Activated naive CD4-positive, alpha-beta T cell treated with anti-CD3 and anti-CD28 coated beads, Interleukin-2, amount 50 U/mL, for 24 hours (primary cell): Measurements from ENCODE around the gene LPCAT3.

ENCODE experiments used
- H3K27ac Mint-ChIP-seq: one replicate; pipeline ENCODE4 v1.8.0; 2021; ENCODE audit warnings: mild to moderate bottlenecking, mixed read lengths
- H3K27me3 Mint-ChIP-seq: one replicate; pipeline ENCODE4 v1.8.0; 2021; ENCODE audit warnings: mixed read lengths
- H3K36me3 Mint-ChIP-seq: one replicate; pipeline ENCODE4 v1.8.0; 2021; ENCODE audit warnings: mixed read lengths
- H3K4me1 Mint-ChIP-seq: one replicate; pipeline ENCODE4 v1.8.0; 2021; ENCODE audit warnings: mixed read lengths
- H3K4me3 Mint-ChIP-seq: one replicate; pipeline ENCODE4 v1.8.0; 2021; ENCODE audit warnings: mild to moderate bottlenecking, mixed read lengths
- H3K9me3 Mint-ChIP-seq: one replicate; pipeline ENCODE4 v1.8.0; 2021; ENCODE audit warnings: mixed read lengths

The LPCAT3 gene

GRCh38 chr12:6965026-6965661, 53.1 kb downstream of the LPCAT3 start:
- peak overlapping the region; percentile 66 for H3K4me3 Mint-ChIP-seq
- peaks cover 59% of the 10 kb centered on the region for H3K4me1 Mint-ChIP-seq
- peaks cover 25% of the 10 kb centered on the region for H3K36me3 Mint-ChIP-seq
- H3K9me3 Mint-ChIP-seq = no peaks in the 10 kb centered on the region
- H3K27me3 Mint-ChIP-seq = no peaks in the 10 kb centered on the region
- H3K27ac Mint-ChIP-seq = peak overlapping the region; percentile 96

GRCh38 chr12:6964605-6965025, 53.7 kb downstream of the LPCAT3 start:
- Mint-ChIP-seq H3K9me3 (no peaks in the 10 kb centered on the region), H3K36me3 (peaks cover 25% of the 10 kb centered on the region), H3K27ac (peak overlapping the region; percentile 96), H3K4me1 (peaks cover 62% of the 10 kb centered on the region), H3K4me3 (peak overlapping the region; percentile 66), H3K27me3 (no peaks in the 10 kb centered on the region)

GRCh38 chr12:6963791-6964413, 54.4 kb downstream of the LPCAT3 start:
- Mint-ChIP-seq H3K27ac (peak overlapping the region; percentile 30), H3K4me3 (no peak overlapping the region), H3K36me3 (peaks cover 26% of the 10 kb centered on the region), H3K27me3 (no peaks in the 10 kb centered on the region), H3K9me3 (no peaks in the 10 kb centered on the region), H3K4me1 (peaks cover 64% of the 10 kb centered on the region)

DNA sequence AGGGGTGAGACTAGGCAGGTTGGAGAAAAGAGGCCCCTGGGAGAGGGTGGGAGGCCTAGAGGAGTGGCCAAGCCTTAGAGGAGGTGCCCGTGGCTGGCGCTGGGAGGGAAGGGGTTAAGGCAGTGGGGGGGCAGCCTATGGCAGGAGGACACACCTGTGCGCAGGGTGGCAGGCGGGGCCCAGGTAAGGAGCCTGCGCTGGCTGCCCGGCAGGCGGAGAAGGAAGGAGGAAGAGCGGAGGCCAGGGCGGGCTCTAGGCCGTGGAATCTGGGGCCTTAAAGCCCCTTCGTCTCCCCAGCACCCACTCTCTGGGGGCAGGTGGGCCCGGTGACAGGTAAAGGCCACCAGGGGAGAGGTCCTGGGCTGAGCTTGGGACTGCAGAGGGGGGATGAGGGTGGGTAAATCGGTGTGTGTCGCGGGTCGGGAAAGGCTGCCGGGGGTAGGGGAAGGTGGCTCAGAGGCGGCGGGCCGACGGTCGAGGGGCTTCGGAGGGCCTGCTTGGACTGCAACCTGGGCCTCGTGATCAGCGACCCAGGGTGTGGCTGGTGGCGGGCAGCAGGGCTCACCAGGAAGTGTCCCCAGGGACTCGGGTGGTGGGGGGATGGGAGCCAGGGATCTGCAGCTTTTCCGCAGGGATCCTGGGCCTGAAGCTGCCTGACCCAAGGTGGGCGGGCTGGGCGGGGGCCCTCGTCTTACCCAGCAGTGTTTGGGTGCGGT, 55.1 kb downstream of the LPCAT3 start:
- peak overlapping the region; percentile 97 for H3K27ac Mint-ChIP-seq
- peaks cover 65% of the 10 kb centered on the region for H3K4me1 Mint-ChIP-seq
- H3K4me3 Mint-ChIP-seq = no peak overlapping the region
- no peaks in the 10 kb centered on the region for H3K27me3 Mint-ChIP-seq
- no peaks in the 10 kb centered on the region for H3K9me3 Mint-ChIP-seq
- H3K36me3 Mint-ChIP-seq = peaks cover 26% of the 10 kb centered on the region

DNA sequence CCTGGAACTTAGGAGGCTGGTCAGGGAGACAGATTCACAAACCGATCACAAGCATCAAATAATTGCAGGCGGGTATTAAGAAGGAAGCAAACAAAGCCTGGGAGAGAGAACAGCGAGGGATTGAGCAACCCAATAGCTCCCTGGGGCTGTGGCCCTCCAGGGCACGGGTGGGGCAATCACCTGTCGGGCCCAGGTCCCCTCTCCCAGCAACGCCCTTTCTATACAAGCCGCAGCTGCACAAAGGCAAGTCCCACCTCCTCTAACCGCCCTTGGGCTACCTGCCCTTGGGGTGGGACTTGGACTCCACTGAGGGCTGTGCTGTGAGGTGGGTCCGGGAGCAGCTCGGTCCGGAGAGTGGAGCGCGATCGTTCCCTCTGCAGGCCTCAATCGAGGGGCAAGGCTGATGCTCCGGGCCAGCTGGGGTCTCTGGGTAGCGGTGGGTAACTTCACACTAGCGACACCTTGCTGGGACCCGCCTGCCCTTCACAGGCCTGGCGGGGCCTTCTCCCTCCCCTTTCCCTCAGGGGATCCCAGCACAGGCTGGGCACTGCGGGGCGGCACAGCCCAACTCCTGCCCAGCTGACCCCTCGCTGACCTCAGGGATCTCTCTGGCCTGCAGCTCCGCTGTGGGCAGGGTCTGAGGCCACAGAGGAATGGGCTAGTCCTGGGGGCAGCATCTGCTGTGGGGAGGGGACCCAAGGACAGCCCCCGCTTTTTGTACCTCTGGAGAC, 55.8 kb downstream of the LPCAT3 start:
- no peaks in the 10 kb centered on the region for H3K9me3 Mint-ChIP-seq
- H3K27me3 Mint-ChIP-seq = no peaks in the 10 kb centered on the region
- H3K27ac Mint-ChIP-seq = peak overlapping the region; percentile 97
- peaks cover 27% of the 10 kb centered on the region for H3K36me3 Mint-ChIP-seq
- H3K4me3 Mint-ChIP-seq = peak overlapping the region; percentile 84
- H3K4me1 Mint-ChIP-seq = peaks cover 73% of the 10 kb centered on the region

DNA sequence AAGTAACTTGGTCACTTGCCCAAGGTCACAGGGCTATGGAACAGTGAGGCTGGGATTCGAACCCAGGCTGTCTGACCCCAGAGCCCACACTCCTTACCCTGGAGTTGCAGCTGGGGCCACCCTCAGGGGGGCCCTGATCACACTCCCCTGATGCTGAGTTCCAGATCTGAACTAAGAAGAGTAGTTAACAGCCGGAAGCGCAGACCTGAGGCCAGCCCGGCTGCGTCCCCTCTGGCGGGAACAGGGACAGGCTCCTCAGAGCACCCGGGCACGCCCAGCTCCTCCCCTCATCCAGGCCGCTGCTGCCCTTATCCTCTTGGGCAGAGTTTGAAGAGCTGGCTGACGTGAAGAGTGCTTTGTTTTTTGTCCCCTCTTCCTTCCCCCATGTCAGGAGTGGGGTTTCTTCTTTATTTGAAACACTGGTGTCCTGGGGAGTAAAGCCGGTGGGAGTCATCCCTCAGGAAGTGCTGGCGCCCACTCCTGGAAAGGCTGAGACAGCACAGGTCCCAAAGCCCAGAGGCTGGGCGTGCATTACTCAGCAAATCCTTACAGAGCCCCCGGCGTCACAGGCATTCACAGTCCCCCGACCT, 56.5 kb downstream of the LPCAT3 start:
- H3K36me3 Mint-ChIP-seq = peaks cover 31% of the 10 kb centered on the region
- no peaks in the 10 kb centered on the region for H3K27me3 Mint-ChIP-seq
- H3K4me3 Mint-ChIP-seq = peak overlapping the region; percentile 84
- peaks cover 79% of the 10 kb centered on the region for H3K4me1 Mint-ChIP-seq
- no peaks in the 10 kb centered on the region for H3K9me3 Mint-ChIP-seq
- H3K27ac Mint-ChIP-seq = peak overlapping the region; percentile 97

DNA sequence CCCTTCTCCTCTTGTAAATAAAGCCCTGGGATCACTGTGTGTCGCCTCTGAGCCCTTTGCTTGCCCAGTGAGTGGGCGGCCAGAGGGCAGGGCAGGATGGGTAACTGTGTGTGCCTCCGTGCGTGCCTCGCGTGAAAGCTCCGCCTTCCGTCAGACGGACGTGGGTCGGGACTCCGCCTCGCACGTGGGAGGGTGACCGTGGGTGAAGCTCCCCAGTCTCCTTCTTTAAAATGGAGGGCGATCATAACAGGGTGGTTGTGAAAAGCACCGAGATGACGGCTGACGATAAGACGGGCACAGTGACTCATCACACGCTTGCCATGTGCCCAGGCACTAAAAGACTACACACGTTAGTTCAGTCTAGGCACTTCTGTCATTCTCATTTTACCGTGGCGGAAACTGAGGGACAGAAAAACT, 57.0 kb downstream of the LPCAT3 start:
- Mint-ChIP-seq H3K36me3 (peaks cover 33% of the 10 kb centered on the region), H3K4me3 (peak overlapping the region; percentile 84), H3K9me3 (no peaks in the 10 kb centered on the region), H3K4me1 (peaks cover 81% of the 10 kb centered on the region), H3K27ac (peak overlapping the region; percentile 97), H3K27me3 (no peaks in the 10 kb centered on the region)

DNA sequence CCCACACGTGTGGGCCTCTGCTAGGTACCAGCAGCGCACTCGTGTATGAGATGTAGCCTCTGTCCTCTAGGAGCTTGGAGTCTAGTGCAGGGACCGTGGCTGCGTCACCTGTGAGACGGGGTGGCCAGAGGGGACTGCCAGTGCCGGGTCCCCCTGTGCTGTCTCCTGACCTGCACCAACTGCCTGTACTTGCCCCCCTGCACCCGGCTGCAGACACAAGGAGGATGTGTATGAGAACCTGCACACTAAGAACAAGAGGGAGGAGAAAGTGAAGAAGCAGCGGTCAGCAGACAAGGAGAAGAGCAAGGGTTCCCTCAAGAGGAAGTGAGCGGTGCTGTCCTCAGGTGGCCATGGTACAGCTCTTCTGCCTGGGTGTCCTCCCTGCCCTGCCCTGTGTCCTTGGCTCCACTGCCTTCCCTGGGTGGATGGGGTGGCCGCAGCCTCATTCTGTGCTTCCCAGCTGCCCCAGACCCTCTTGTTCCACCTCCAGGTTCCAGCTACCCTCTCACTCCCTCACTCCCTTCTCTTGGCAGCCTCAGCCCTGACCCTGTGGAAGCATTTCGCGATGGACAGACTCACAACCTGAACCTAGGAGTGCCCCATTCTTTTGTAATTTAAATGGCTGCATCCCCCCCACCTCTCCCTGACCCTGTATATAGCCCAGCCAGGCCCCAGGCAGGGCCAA, 57.5 kb downstream of the LPCAT3 start:
- peak overlapping the region; percentile 97 for H3K27ac Mint-ChIP-seq
- H3K36me3 Mint-ChIP-seq = peaks cover 35% of the 10 kb centered on the region
- peak overlapping the region; percentile 84 for H3K4me3 Mint-ChIP-seq
- no peaks in the 10 kb centered on the region for H3K27me3 Mint-ChIP-seq
- H3K4me1 Mint-ChIP-seq = peaks cover 84% of the 10 kb centered on the region
- no peaks in the 10 kb centered on the region for H3K9me3 Mint-ChIP-seq

DNA sequence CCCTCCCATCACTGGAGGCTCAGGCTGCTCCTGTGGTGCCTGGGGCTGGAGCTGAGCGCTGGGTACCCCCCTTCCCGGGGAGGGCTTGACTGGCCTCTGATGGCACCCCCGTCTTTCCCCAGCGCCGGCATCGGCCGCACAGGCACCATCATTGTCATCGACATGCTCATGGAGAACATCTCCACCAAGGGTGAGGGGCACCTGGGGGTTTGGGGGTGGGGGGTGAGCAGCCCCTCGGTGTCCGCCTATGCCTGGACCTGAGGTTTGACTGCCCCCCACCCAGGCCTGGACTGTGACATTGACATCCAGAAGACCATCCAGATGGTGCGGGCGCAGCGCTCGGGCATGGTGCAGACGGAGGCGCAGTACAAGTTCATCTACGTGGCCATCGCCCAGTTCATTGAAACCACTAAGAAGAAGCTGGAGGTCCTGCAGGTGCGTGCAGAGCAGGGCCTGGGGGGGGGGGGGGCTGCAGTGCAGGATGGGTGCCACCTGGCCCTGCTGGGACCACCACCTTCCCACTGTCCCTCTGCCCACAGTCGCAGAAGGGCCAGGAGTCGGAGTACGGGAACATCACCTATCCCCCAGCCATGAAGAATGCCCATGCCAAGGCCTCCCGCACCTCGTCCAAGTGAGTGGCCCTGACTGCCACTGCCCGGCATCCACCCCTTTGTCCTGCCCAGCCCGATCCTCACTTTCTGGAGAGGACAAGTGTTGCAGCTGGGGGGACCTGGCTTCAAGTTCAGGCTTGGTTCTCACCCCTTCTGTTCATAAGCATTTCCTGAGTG, 58.3 kb downstream of the LPCAT3 start:
- H3K27me3 Mint-ChIP-seq = no peaks in the 10 kb centered on the region
- no peaks in the 10 kb centered on the region for H3K9me3 Mint-ChIP-seq
- peaks cover 33% of the 10 kb centered on the region for H3K36me3 Mint-ChIP-seq
- peaks cover 84% of the 10 kb centered on the region for H3K4me1 Mint-ChIP-seq
- peak overlapping the region; percentile 95 for H3K4me3 Mint-ChIP-seq
- H3K27ac Mint-ChIP-seq = peak overlapping the region; percentile 99

- no peaks in the 10 kb centered on the region for H3K9me3 Mint-ChIP-seq
- H3K36me3 Mint-ChIP-seq = peaks cover 38% of the 10 kb centered on the region
- H3K4me1 Mint-ChIP-seq = peaks cover 84% of the 10 kb centered on the region
- peak overlapping the region; percentile 95 for H3K4me3 Mint-ChIP-seq
- H3K27me3 Mint-ChIP-seq = no peaks in the 10 kb centered on the region
- H3K27ac Mint-ChIP-seq = peak overlapping the region; percentile 99
Measured at GRCh38 chr12:6959058-6959804, 59.0 kb downstream of the LPCAT3 start.

DNA sequence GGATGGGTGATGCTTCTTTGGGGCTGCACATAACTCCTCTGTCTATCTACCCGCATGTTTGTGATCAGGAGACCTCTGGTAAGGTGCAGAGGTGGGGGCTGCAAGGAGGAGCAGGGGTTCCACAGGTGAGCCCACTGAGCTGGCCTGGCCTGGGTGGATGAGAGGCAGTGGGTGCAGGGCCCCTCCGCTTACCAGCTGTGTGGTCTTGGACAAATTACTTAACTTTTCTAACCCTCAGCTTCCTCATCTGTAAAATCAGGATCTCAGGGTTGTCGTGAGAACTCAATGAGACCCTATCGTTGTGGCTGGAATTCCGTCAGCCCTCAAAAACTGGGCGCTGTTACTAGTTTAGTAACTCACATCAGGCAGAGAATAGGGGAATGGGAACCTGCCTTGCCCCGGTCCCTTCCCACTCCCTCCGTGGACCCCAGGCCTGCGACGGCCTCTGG, 59.6 kb downstream of the LPCAT3 start:
- Mint-ChIP-seq H3K9me3 (no peaks in the 10 kb centered on the region), H3K27ac (peak overlapping the region; percentile 99), H3K4me1 (peaks cover 87% of the 10 kb centered on the region), H3K27me3 (no peaks in the 10 kb centered on the region), H3K36me3 (peaks cover 43% of the 10 kb centered on the region), H3K4me3 (peak overlapping the region; percentile 95)

GRCh38 chr12:6957741-6958608, 60.3 kb downstream of the LPCAT3 start:
- H3K4me3 Mint-ChIP-seq = peak overlapping the region; percentile 95
- H3K27me3 Mint-ChIP-seq = no peaks in the 10 kb centered on the region
- peaks cover 46% of the 10 kb centered on the region for H3K36me3 Mint-ChIP-seq

More at GRCh38 chr12:6957741-6958608, 60.3 kb downstream of the LPCAT3 start:
- no peaks in the 10 kb centered on the region for H3K9me3 Mint-ChIP-seq
- H3K27ac Mint-ChIP-seq = peak overlapping the region; percentile 99
- peaks cover 87% of the 10 kb centered on the region for H3K4me1 Mint-ChIP-seq
